CD4-positive, alpha-beta T cell treated with Interleukin-4 for 1 hour (primary cell): ENCODE results near the gene CD151.

ENCODE experiments used
- DNase-seq, 2 donors: peaks; one replicate each; pipeline ENCODE4 v3.0.0-alpha.2; 2020 to 2022

CD151 gene

DNA sequence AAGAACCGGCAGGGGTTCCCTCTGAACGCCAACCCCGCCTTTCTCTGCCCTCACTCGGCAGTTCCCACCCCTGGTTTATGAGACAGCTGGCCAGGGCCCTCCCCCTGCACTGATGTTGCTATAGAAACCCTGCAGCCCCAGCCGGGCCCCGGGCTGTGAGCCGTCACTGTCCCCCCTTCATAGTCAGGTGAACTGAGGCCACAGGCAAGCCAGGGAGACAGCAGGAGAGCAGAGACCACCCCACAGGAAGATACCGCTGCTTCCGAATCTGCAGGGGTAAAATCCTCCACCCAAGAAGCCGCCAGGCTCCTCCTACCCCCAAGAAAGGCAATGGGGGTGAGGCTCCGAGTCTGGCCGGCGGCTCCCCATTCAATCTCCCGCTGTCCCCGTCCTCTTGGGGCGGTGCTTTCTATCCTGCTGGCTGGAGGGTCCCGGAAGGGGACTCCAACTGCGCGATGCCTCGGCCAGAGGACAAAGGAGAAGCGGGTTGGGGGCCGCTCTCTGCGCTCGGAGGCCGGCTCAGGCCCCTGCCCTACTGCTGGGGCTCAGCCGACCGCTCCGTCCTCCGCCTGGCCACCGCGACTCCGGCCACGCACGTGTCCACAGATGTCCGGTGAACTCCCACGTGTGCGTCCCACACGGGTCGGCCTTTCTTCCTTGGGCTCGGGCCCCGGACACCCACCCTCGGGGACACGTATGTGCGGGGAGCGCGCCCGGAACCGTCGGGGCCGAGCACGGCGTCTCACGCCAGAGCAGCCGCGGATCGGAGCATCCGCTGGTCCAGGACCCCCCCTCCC, 35.3 kb upstream of the CD151 start:
- DNase-seq, result peak; percentile 86 to 87

GRCh38 chr11:798093-798713, 34.5 kb upstream of the CD151 start, which contains the start of gene SLC25A22:
Gene SLC25A22, minus strand, starts transcription at chr11:798281. Its CDS starts 3,275 bp downstream, at chr11:795006.
- DNase-seq, result peak; percentile 79 to 84

DNA sequence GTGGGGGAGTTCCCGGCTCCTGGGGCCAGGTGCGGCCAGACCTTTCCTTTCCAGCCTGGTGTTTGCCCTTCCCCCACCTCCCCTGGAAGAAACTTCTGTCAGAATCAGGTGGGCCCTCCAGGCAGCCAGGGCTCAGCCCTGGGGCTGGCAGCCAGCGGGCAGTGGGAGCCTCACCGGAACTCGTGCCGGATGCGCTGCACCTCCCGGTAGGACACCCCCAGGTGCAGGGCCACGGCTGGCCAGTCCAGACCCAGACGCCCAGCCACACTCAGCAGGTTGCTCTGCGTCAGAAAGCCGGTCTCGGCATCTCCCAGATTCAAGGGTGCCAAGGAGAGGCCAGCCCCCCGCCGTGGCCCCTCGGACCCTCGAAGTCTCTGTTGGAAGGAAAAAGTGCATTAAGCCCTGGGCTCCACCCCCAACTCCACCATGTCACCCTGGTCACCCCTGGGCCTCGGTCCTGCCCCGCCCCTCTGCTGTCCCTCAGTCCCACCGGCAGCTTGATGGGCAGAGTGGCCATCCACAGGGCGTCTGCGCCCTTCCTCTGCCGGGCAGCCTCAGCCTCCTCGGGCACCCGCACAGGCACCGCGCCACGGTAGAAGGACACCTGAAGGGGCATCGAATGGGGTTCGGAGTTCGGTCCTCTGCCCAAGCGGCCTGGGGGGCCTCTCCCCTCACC, 33.0 kb upstream of the CD151 start:
- no peak for DNase-seq

- no peak for DNase-seq
Observed at GRCh38 chr11:800473-800872, 32.3 kb upstream of the CD151 start.

DNA sequence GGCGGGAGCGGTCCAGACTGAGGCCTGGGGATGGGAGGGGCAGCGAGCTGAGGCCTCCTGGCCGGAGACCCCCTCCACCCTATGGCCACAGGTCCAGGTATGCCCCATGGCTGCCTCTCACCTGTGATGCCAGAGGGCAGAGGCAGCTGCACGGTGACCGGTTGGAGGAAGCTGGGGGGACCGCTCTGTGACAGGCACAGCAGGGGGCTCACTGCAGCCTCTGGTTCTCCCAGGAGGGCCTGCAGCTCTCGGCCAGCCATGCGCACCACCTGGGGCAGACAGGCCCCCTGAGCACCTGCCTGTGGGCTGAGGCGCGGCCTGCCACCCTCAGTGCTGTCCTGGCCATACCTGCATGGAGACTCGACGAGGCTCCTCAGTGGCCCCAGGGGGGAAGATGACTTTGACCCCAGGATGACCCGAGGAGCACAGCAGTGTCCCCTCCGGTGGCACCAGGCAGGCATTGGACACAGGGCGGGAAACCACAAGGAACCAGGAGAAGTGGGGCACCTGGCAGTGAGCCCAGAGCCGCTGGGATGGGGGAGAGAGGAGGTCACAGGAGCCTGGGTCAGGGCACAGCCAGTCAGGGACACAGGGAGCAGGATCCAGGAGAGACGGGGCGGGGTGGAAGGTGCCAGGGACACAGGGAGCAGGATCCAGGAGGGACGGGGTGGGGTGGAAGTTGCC, 31.5 kb upstream of the CD151 start:
- DNase-seq, result no peak

- no peak for DNase-seq
Observed at GRCh38 chr11:802018-802617, 30.6 kb upstream of the CD151 start.

GRCh38 chr11:802693-803466, 29.9 kb upstream of the CD151 start:
- no peak for DNase-seq

DNA sequence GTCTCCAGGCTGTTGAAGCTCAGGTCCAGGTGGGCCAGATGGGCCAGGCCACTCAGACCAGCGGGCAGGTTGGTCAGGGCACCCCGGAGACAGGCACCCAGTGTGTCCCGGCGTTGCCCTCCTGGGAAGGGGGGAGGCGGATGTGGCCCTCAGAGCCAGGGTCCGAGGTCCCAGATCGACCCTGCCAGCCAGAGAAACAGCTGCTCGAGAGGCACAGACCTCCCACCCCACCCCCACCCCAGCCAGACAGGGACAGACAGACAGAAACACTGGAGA, 29.3 kb upstream of the CD151 start:
- DNase-seq, result no peak

- DNase-seq, result no peak
Observed at GRCh38 chr11:803770-804598, 28.8 kb upstream of the CD151 start.

DNA sequence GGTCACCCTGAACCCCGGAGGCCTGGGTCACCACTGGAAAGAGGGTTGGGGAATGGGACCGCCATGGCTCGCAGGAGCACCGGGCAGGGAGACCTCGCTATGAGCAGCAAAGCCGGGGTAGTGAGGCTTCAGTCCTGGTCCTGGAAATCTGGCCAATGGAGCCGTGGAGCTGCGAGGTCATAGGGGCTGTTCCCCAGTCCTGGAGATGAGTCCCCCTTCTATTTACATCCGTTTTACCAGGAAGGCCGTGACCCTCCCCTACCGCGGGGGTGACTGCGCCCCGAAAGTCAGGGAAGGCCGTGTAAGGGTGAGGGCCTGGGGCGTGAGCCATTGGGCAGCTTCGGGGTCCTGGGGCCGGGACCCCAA, 28.2 kb upstream of the CD151 start:
- DNase-seq, result no peak

DNA sequence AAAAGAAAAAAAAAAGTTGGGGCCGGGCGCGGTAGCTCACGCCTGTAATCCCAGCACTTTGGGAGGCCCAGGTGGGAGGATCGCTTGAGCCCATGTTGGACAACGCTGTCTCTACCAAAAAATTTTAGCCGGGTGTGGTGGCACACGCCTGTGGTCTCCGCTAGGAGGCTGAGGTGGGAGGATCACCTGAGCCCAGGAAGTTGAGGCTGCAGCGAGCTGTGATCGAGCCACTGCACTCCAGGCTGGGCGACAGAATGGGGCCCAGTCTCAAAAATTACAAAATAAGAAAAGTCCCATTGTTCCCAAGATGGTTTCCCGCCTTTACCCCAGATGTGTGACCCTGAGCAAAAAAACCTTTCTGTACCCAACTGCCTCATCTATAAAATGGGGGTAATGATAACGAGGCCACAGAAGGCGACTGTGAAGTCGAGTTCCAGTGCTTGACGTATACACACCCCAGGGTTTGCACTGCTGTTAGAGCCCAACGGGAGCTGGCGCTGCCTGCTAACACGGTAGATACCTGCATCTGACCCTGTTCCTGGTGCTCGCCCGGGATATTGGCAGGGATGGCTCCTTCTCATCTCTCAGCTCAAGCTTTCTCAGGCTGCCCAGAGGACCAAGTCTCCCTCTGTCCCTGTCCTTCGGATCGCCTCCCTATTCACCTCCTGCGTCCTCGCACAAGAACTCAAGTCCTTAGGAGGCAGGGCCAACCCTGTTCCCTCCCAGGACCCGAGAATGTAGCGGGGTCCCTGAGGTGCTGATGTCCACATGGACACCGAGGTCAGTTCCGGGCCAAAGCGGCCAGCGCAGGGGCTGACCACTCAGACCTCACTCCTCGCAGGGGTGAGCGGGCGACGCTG, 24.1 kb upstream of the CD151 start:
- DNase-seq, result peak in 1 of 2 donors; percentile 64

DNA sequence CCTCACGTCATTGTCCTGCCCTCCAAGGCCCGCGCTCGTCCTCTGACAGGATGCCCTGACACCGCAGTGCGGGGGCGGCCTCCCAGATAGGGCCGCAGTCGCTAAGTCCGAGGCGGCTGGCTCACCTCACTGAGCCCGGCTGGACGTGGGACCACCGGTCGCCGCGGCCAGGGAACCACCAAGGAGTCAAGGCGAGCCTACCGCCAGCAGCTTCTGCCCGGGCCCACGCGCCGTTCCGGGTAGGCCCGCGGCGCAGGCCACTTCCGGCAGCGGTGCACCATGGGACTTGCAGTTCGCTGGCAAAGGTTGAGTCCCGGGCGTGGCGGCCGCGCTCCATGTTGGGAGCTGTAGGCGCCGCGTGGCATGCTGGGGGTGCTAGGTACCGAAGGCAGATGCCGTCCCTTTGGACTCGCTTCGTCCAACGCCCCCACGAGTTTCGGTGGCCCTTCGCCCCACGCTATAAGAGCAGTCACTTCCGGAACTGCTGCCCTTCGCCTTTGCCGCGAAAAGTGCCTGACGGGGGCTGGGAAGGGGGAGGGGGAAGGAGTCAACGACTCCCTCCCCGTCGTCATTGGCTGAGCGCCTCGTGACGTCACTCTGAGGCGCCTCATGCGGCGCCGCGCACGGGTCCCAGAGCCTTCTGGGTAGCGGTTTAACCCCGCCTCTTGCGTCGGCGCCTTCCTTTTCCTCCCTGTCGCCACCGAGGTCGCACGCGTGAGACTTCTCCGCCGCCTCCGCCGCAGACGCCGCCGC, 23.3 kb upstream of the CD151 start, which contains the start of gene RPLP2:
Gene RPLP2, plus strand, starts transcription at position 681 of the 753 bp plus-strand sequence. CDS start 268 bp downstream, outside the sequence.
- DNase-seq, result peak; percentile 97

DNA sequence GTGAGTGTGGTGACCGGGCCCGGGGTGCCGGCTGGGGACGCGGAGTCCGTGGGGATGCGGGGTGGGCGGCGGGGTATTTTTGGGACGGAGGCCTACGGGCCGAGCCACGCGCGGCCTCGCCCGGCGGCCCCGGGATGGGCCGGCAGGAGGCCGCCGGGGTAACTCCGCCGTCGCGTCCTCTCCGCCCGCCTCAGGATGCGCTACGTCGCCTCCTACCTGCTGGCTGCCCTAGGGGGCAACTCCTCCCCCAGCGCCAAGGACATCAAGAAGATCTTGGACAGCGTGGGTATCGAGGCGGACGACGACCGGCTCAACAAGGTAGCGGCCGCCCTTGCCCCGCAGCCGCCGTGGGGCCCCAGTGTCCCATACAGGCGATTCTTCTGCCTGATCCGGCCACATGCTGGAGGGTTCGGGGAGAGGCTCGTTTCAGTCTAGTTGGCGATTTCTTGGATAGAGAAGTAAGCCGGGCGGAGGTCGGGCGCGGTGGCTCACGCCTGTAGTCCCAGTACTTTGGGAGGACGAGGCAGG, 22.6 kb upstream of the CD151 start:
- no peak for DNase-seq

DNA sequence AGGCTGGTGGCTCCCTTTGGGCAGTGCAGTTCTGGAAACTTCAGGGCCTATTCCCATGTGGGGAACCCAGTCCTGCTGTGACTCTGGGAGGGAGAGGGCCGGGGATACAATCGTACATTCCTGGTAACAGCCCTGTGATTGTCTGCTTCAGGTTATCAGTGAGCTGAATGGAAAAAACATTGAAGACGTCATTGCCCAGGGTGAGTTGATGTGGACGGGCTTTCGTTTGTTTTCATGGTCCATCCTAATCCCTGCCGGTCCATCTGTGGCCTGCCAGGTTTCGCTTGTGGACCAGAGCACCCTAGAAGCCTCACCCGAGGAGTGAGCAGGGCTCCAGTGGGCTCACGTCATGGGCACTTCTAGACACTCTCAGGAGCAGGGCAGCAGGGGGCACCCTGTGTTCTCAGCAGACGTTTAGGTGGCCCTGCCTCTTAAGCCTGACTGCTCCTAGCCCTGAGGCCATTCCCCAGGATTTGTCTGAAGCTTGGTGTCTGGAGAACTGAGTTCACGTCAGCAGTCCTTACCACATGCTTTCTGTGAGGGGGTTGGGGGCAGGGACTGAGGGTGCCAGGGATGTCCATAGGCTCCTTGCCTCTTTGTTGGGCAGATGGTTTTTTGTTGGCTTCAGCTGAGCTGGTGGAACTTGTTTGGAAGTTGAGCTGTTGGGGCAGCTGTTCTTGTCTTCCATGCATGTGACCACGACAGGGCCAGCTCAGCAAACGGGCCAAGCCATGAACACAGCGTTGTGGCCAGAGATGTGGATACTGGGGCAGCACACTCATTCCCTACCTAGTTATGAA, 21.1 kb upstream of the CD151 start:
- DNase-seq, result no peak

GRCh38 chr11:812390-812789, 20.4 kb upstream of the CD151 start:
- no peak for DNase-seq

GRCh38 chr11:813072-813455, 19.7 kb upstream of the CD151 start:
- no peak for DNase-seq

- DNase-seq, result no peak
Observed at GRCh38 chr11:813456-814096, 19.2 kb upstream of the CD151 start.
